HepG2 (cell line): ENCODE measurements around the gene EGFR. TPM values are rescaled to one million over a fixed set of nuclear protein-coding genes. Genes with fewer than 3 reads are reported as not detected.

Source experiments
- EP300 ChIP-seq, 3 experiments: sonication (generic) in 1 of 3; formaldehyde crosslinking in 1 of 3; IDR thresholded peaks; 2 replicates each; pipeline versions ENCODE4 v1.5.1 to v1.6.1; 2011 to 2020; ENCODE audit warnings: low read depth in 2 of 3, low read length in 2 of 3, borderline replicate concordance in 1 of 3, improper control_type of control experiment in 1 of 3, mild to moderate bottlenecking in 1 of 3, missing genetic modification reagents in 1 of 3, moderate library complexity in 1 of 3
- FOXJ3 ChIP-seq: sonication (generic); formaldehyde crosslinking; IDR thresholded peaks from 2 replicates; pipeline ENCODE4 v1.4.0; 2020; ENCODE audit warnings: missing genetic modification reagents, mild to moderate bottlenecking, borderline replicate concordance
- GABPA ChIP-seq, 2 experiments: IDR thresholded peaks; 2 replicates each; pipeline ENCODE4 v1.6.1; 2011 to 2016; ENCODE audit warnings: low read depth in 2 of 2, low read length in 1 of 2, missing biosample characterization in 1 of 2, missing genetic modification characterization in 1 of 2
- HMGXB4 ChIP-seq, 2 experiments: sonication (generic) in 1 of 2; formaldehyde crosslinking in 1 of 2; IDR thresholded peaks; 2 replicates each; pipeline versions ENCODE4 v1.4.0 to v1.6.1; 2018 to 2020; ENCODE audit warnings: missing genetic modification reagents in 2 of 2, borderline replicate concordance in 1 of 2, low read depth in 1 of 2, mild to moderate bottlenecking in 1 of 2, missing biosample characterization in 1 of 2
- HOXA3 ChIP-seq: sonication (generic); formaldehyde crosslinking; IDR thresholded peaks from 2 replicates; pipeline ENCODE4 v1.5.0; 2020; ENCODE audit warnings: missing genetic modification reagents
- NR3C1 ChIP-seq: sonication (generic); formaldehyde crosslinking; IDR thresholded peaks from 2 replicates; pipeline ENCODE4 v1.4.0; 2020; ENCODE audit warnings: missing genetic modification reagents
- PAXIP1 ChIP-seq: sonication (generic); formaldehyde crosslinking; conservative IDR thresholded peaks from 2 replicates; pipeline ENCODE4 v1.4.0; 2020; ENCODE audit warnings: mild to moderate bottlenecking, missing genetic modification reagents, moderate library complexity
- RCOR2 ChIP-seq: IDR thresholded peaks from 2 replicates; pipeline ENCODE4 v1.6.1; 2016; ENCODE audit warnings: missing biosample characterization, missing genetic modification reagents
- RERE ChIP-seq: IDR thresholded peaks from 2 replicates; pipeline ENCODE4 v1.6.1; 2016; ENCODE audit warnings: low read depth, missing genetic modification reagents, missing compliant biosample characterization
- SNAPC2 ChIP-seq: sonication (generic); formaldehyde crosslinking; IDR thresholded peaks from 2 replicates; pipeline ENCODE4 v1.8.1; 2022; ENCODE audit warnings: mild to moderate bottlenecking, missing genetic modification reagents
- ZBTB33 ChIP-seq: sonication (generic); formaldehyde crosslinking; IDR thresholded peaks from 2 replicates; pipeline ENCODE4 v1.4.0; 2020; ENCODE audit warnings: missing genetic modification reagents
- ZEB1 ChIP-seq: IDR thresholded peaks from 2 replicates; pipeline ENCODE4 v1.6.1; 2012; ENCODE audit warnings: mild to moderate bottlenecking, low read depth, inconsistent platforms; ENCODE audit not compliant: insufficient replicate concordance
- ZFP36 ChIP-seq: fragments of 150-350 bp; IDR thresholded peaks from 2 replicates; pipeline ENCODE4 v1.6.1; 2018; ENCODE audit warnings: borderline replicate concordance, low read length, low read depth; ENCODE audit not compliant: partially characterized antibody
- ZNF20 ChIP-seq: sonication (generic); formaldehyde crosslinking; IDR thresholded peaks from 2 replicates; pipeline ENCODE4 v1.4.0; 2020; ENCODE audit warnings: mild to moderate bottlenecking, moderate library complexity, missing genetic modification reagents
- polyA plus RNA-seq, 8 experiments: library from polyadenylated mRNA; depleted of rRNA in 3 of 8; stranded (reverse) in 7 of 8; unstranded in 1 of 8; fragments of >200 nt; fragmentation: Illumina TruSeq in 4 of 8; extraction: Trizol in 4 of 8; gene quantifications; 2 replicates each; pipeline versions ENCODE4 v1.2.1 to v1.2.3, GENCODE V29; 2011 to 2016; ENCODE audit warnings: low read depth in 4 of 8, missing spikeins in 1 of 8, mixed read lengths in 1 of 8; ENCODE audit not compliant: insufficient read depth in 1 of 8
- total RNA-seq, 5 experiments: library from RNA; depleted of rRNA; stranded (reverse); fragments of >200 nt; fragmentation: Illumina TruSeq; extraction: Trizol; gene quantifications; 2 replicates each; pipeline ENCODE4 v1.2.3, GENCODE V29; 2016; ENCODE audit warnings: low read depth in 1 of 5

Gene EGFR
- total and polyA plus RNA-seq, 2 of the 13 experiments (the other 11 are each of a cell fraction or from before 2014, with no cell fraction given): 7.0 to 10.0 TPM

GRCh38 chr7:55048221-55048859 is 29.5 kb downstream of the EGFR start (continued):
- TF ChIP-seq PAXIP1 (CRISPR knock-in tag) (peak; percentile 67; the same call in 1 of the 2 replicates), ZFP36 (no peak), NR3C1 (CRISPR knock-in tag) (no peak), ZEB1 (peak; percentile 49), GABPA (IDR thresholded peaks at IDR 0.05; ENCODE audit: low read depth, low read length) (no peak), GABPA (CRISPR knock-in tag; IDR thresholded peaks at IDR 0.05; ENCODE audit: low read depth) (no peak), SNAPC2 (CRISPR knock-in tag) (no peak), HOXA3 (CRISPR knock-in tag) (peak; percentile 16; the same call in 1 of the 2 replicates), ZNF20 (CRISPR knock-in tag) (no peak), RERE (CRISPR knock-in tag) (no peak), ZBTB33 (no peak), RCOR2 (CRISPR knock-in tag) (peak; percentile 63; the same call in 1 of the 2 replicates), FOXJ3 (CRISPR knock-in tag) (peak; percentile 42; the same call in 1 of the 2 replicates), HMGXB4 (CRISPR knock-in tag; IDR thresholded peaks at IDR 0.05; ENCODE audit: borderline replicate concordance in 1 of 2, low read depth in 1 of 2) (no peak), EP300 (IDR thresholded peaks at IDR 0.05; ENCODE audit: low read depth in 2 of 2, low read length in 2 of 2) (peak in 1 of 2 experiments; percentile 33; a peak in 1 of 4 replicates), EP300 (CRISPR knock-in tag; IDR thresholded peaks at IDR 0.05; ENCODE audit: borderline replicate concordance) (no peak)
